Stimulated activated CD4-positive, alpha-beta T cell treated with anti-CD3 and anti-CD28 coated beads, Interleukin-2, amount 100 ng/mL, for 24 hours (primary cell): ENCODE data around the gene GPRC5C.
A peak's percentile ranks its signal among the peaks of the same experiment; 100 is the strongest.

Experiments used
- DNase-seq, 2 donors: peaks; one replicate each; pipeline ENCODE4 v3.0.0-alpha.2; 2020

The GPRC5C gene

DNA sequence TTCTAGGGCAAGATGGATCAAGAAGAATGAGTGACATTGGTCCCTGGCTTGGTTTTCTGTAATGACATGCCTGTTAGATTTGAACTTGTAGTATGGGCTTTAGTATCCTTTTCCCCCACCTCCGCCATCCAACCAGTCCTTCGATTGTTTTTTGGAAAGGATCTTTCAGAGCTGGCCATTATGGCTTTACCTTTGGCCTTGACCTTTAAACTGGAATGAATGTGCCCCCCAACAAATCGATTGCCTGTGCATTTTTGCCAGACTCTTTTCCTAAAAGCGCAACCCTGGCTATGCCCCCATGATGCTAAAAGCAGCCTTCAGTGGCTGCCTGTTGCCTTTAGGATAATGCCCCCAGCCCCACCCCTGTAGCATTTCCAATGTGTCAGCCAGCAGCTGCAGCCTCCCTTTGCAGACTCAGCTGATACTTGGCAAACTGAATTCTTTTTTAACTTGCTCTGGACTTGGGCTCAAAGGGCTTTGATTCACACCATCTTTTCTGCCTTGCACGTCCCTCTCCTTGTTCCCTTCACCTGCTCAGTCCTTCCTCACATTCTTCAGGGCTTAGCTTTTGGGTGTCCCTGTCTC, 4.0 kb downstream of the GPRC5C start:
- DNase-seq, result no peak

DNA sequence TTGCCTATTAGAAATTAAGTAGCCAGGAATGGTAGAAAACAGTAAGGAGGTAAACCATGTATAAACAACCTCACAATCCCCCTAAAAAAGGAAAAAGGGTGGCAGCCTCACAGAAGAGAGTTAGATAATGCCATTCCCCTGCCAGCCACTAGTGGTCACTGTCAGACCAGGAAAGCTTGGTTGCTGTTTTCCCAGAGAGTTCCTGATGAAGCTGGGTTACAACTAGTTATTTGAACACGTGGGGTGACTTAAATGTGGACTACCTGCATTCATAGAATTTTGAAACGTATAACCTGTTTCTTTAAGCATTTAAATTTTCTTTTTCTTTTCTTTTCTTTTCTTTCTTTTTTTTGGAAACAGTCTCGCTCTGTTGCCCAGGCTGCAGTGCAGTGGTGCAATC, 5.8 kb downstream of the GPRC5C start:
- DNase-seq, result no peak

- DNase-seq, result no peak
These were observed 8.0 kb downstream of the GPRC5C start for GRCh38 chr17:74439691-74440567.

DNA sequence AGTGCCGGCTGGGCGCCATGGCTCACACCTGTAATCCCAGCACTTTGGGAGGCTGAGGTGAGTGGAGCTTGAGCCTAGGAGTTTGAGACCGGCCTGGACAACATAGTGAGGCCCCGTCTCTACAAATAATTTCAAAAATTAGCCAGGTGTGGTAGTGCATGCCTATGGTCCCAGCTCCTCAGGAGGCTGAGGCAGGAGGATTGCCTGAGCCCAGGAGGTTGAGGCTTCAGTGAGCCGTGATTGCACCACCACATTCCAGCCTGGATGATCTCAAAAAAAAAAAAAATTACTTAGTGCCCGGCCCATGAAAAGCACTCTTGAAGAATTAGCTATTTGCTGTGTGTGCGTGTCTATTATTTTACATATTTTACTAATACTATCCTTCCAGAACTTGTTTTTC, 9.6 kb downstream of the GPRC5C start:
- no peak for DNase-seq

- no peak for DNase-seq
These were observed 10.4 kb downstream of the GPRC5C start for GRCh38 chr17:74442291-74442669.

- DNase-seq, result no peak
These were observed 11.0 kb downstream of the GPRC5C start for GRCh38 chr17:74442670-74443515.

DNA sequence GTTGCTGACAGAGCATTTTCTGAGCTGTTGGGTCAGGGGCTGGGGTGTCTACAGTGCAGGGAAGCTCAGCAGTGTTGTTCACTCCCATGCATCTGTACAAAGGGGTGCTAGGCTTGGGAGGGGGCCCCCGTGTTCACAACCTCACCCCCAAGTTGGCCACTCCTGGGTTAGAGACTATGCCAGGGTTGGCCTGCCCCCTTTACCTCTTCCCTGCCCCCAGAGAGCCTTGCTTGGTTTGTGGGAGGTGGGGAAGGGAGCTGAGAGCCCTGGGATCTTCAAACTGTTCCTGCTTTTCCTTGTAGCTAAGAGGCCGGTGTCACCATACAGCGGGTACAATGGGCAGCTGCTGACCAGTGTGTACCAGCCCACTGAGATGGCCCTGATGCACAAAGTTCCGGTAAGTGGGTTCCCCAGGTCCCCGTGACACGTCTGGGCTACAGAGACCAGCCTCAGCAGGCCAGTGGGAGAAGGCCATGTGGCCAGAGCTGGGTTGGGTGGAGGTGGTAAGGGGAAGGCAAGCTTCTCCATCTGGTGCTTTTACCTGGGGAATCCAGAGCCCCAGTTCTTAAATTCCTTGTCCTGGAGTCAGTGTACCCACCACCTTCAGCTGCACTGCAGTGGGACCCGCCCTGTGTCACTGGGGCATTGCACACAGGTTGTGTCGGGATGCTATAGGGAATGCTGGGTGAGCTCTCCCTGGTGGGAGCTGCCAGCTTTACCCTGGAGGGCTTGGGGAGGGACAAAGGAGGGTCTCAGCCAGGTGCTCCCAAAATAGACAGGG, 11.8 kb downstream of the GPRC5C start:
- DNase-seq, result no peak

DNA sequence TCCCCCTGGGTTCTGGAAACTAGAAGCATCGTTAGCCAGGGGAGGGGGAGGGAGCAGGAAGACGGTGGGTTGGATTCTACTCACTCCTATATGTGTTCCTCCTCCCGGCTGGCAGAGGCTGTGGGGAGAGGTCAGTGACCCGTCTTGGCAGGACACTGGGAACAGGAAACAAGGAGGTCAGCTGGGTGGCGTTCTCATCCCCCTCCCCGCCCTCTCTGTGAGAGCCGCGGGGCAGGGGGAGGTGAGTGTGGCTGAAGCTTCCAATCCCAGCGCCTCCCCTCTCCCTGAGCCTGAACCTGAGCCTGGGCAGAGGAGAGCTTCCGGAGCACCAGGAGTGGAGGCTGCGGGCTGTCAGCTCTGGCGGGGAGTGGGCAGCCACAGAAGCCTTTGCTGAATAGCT, 12.5 kb downstream of the GPRC5C start:
- DNase-seq, result no peak

DNA sequence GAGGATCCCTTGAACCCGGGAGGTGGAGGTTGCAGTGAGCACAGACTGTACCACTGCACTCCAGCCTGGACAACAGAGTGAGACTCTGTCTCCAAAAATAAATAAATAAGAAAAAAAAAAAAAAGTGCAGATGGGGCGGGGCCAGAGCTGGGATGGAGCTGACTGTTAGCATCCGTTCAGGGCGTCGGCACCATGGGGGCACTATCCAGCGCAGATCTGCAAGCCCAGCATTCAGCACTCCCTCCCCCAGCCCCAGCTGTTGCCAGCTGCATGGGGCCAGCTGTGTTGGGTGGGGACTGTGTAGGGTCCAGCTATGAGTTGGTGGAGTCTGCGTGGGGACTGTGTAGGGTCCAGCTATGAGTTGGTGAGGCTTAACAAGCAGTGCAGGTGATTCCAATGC, 13.3 kb downstream of the GPRC5C start:
- DNase-seq, result no peak

GRCh38 chr17:74446551-74447500, 14.9 kb downstream of the GPRC5C start:
- DNase-seq, result peak in 1 of 2 donors; percentile 32

DNA sequence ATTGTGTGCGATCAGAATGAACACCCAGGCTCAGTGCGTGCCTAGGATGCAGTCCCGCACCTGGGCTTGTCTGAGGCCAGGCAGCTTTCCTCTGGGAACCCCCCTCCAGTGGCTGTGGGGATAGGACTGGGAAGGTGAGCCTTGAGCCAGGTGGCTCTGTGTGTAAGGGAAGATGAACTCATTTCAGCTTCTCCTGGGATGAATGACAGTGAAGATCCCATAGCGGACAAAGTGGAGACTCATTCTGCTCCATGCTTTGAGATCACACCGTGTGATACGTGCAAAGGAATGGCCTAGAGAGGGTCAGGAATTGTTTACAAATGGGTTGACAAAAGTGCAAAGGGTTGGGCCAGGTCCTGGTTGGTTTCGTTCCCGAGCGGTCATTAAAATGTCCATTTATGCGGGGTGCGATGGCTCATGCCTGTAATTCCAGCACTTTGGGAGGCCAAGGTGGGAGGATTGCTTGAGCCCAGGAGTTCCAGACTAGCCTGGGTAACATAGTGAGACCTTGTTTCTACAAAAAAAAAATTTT, 15.8 kb downstream of the GPRC5C start:
- no peak for DNase-seq

- no peak for DNase-seq
These were observed 16.9 kb downstream of the GPRC5C start for GRCh38 chr17:74448756-74449155.

DNA sequence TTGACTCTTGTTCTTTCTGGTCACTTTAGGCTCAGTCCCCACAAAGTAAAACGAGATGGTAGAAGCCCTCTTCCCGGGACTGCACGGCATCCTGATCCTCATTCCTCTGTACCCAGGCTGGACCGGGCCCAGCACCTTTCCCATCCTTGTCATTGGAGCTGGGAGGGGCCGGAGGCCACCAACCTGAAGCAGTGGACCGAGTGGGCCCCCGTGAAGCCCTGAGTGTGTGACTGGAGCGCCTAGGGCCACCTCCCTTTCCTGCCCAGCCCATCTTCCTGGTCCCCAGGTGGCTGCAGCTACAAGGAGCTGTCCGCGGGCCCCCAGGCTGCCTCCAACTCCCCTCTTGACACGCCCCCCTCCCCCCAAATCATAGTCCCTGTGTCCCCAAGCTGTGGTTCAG, 17.4 kb downstream of the GPRC5C start:
- DNase-seq, result no peak

- no peak for DNase-seq
These were observed 17.9 kb downstream of the GPRC5C start for GRCh38 chr17:74449773-74450172.

- no peak for DNase-seq
These were observed 18.3 kb downstream of the GPRC5C start for GRCh38 chr17:74450231-74450630.

DNA sequence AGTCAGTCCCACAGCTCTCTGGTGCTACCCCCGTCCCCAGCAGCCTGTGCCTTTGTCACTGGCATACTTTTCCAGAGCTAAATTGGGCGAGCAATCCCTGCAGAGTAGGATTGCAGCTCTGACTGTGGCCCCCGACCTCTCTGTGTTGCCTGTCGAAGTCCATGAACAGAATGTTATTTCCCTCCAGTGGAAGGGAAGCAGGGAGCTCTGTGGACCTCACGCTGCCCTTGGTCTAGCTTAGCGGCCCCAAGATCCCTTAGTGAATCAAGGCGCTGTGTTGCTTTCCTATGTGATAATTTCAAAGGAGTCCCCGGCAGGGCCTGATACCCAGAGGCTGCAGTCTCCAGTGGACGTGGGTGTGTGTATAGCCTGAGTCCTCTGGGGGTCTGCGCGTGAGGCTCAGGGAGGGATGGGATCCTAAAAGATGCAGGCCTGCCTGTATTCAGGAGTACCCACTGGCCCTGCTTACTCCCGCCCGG, 19.1 kb downstream of the GPRC5C start:
- no peak for DNase-seq

DNA sequence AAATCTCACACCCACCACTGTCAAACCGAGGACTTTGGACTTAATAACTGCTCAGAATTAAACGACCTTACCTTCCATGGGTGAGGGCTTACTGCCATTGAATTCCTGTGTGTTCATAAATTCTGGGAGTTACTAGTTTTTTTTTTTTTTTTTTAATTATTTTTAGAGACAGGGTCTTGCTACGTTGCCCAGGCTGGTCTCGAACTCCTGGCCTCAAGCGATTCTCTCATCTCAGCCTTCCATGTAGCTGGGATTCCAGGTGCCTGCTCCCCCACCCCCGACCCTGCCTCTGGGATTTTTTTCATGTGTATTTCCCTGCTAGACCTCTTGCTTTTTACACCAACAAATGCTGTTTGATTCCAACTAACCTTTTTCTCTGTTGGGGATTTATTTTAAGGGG, 19.7 kb downstream of the GPRC5C start:
- no peak for DNase-seq

GRCh38 chr17:74452033-74452840, 20.3 kb downstream of the GPRC5C start:
- DNase-seq, result no peak

- DNase-seq, result no peak
These were observed 21.2 kb downstream of the GPRC5C start for GRCh38 chr17:74452841-74453661.
